ENCODE results near the gene GOLT1A.

GOLT1A gene

DNA sequence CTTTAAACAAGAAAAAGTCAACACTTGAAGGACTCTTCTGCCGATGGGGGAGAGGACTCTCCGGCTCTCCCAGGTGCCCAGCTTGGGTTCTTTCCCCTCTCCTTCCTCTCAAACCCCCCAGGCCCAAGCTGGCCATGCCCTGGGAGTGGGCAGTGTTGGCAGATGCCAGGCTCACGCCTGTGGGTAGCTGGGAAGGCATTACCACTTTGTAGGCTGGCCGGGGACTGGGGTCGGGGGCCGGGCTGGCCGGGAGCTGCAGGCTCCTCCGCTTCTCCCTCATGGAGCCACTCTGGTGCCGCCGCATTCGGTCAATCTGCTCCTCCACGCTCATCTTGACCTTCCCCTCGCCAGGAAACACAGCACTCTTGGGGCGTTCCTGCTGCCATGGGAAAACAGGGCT lies 16.4 kb upstream of the GOLT1A start:
- Histone ChIP-seq H3K36me3 (replicated peaks) (no peaks in the 10 kb centered on the region), H3K27me3 (replicated peaks) (no peaks in the 10 kb centered on the region), H3K4me3 (ENCODE audit: low read depth, low read length) (no peak overlapping the region), H3K27ac (no peak overlapping the region)
- DNase-seq = no peak
- no peak for TF ChIP-seq CTCF (IDR thresholded peaks at IDR 0.05; ENCODE audit: low read depth, low read length, missing control alignments)
- in situ Hi-C loops (cut with HindIII; ENCODE audit: low pct_ligation_motif_present, low sequenced_read_pairs) = no loop called here

DNA sequence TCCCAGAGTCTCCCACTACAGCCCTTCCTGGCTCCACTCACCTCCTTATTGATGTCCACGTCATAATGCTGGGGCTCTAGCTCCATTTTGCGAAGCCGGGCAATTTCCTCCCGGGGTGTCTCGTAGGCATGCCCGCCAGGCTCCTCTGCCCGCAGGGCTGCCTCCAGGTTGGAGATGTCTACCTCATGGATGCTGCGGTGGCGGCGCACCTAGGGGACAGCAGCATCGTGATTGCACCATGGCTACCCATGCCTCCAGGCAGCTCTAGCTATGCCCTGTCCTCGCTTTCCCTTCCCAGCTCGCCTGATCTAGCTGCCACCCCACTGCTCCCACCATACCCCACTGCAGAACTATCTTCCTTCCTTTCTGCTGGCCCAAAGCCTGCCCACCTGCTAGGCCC lies 15.1 kb upstream of the GOLT1A start:
- TF ChIP-seq CTCF (IDR thresholded peaks at IDR 0.05; ENCODE audit: low read depth, low read length, missing control alignments) = no peak
- DNase-seq = no peak
- H3K27me3 ChIP-seq (replicated peaks) = no peaks in the 10 kb centered on the region
- in situ Hi-C loops (cut with HindIII; ENCODE audit: low pct_ligation_motif_present, low sequenced_read_pairs) = no loop called here
- H3K4me3 ChIP-seq (ENCODE audit: low read depth, low read length) = no peak overlapping the region
- no peak overlapping the region for H3K27ac ChIP-seq
- H3K36me3 ChIP-seq (replicated peaks) = no peaks in the 10 kb centered on the region

DNA sequence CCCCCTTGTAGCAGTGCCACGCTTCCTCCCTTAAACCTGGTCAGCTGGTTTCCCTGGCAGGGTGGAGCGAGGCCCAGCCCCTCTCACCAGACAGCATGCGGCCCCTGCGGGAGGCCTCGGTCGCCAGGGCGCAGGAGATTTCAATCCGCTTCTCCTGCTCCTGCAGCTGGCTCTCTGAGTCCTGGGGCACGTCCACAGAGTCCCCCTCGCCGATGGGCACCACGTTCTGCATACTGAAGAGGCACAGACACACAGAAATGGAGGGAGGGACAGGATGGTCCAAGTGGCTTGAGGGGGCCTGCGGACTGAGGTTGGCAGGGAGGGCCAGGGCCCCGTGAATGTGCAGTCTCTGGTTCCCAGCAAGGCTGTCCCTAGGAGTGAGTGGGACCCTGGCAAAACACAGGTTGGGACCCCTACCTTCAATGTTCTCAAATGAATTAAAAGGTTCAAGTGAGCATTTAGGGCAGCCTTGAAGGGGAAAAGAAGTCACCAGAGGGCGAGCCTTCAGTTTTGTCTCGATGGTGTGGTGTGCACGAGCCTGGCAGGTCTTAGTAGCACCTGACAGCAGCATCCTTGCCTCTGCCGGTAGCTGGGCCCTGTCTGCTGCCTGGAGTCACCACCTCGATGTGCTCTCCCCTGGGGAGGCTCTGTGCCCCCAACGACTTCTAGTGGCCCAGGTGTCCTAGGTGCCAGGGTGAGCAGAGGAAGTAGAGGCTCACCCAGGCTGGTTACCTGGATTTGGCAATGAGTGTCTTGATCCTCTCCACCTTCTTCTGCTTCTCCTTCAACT lies 14.4 kb upstream of the GOLT1A start:
- DNase-seq = no peak
- Histone ChIP-seq H3K36me3 (replicated peaks) (no peaks in the 10 kb centered on the region), H3K4me3 (ENCODE audit: low read depth, low read length) (no peak overlapping the region), H3K27ac (no peak overlapping the region), H3K27me3 (replicated peaks) (no peaks in the 10 kb centered on the region)
- in situ Hi-C loops (cut with HindIII; ENCODE audit: low pct_ligation_motif_present, low sequenced_read_pairs) = no loop called here
- TF ChIP-seq CTCF (IDR thresholded peaks at IDR 0.05; ENCODE audit: low read depth, low read length, missing control alignments) = no peak

DNA sequence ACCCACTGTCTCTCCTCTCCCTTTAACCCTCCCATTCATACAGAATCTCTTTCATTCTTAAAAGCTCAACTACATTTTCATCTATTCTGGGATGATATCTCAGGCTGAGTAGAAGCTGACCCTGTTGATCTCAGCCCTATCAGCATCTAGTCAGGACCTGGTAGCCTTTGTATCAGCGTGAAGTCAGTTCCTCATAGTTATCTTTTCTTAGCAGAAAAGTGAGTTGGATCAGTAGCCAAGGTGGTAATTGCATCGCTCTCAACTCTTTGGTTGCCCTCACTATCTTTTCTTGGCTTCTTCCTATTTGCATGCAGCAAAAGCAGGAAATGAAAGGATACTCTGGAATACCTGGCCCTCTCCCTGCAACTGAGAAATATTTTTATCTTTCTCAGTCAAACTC lies 13.6 kb upstream of the GOLT1A start:
- no peak for DNase-seq

DNA sequence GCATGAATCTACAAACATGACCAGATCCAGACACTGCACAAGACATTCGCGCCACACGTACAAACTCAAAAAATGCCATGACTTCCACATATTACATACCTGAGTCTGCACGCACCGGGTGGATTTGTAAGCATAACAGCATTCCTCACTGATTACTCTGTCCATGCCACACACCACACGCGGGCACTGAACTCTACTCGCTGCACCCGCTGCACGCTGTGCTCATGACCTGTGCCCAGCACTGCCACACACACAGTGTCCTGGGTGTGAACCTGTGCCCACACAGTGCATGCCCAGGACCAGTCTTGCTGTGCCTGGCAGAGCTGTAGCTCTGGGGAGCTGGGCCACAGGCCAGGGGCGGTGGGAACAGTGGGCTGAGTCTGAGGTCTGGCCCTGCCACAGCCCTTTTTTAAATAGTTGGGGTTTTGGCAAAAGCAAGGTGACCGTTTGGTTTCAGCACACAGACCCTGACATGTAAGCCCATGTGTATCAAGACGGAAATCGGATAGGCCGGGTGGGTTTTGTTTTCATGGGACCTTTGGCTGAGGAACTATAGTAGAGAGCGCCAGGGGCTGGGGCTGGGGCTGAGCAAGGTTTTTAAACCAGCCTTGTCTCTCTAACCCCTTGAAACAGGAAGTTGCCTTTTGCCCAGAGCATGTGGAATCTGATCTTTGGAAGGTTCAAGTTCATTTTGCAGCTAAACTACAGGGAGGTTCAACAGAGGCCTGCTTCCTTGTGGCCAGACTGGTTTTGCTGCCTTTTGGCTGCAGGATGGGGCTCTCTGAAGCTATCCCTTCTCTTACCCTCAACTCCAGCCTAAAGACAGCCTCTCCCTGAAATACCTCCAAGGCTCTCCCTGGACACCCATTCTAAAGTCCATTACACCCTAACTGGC lies 12.3 kb upstream of the GOLT1A start:
- Histone ChIP-seq H3K4me3 (ENCODE audit: low read depth, low read length) (no peak overlapping the region), H3K27ac (no peak overlapping the region), H3K36me3 (replicated peaks) (no peaks in the 10 kb centered on the region), H3K27me3 (replicated peaks) (no peaks in the 10 kb centered on the region)
- no peak for DNase-seq
- TF ChIP-seq CTCF (IDR thresholded peaks at IDR 0.05; ENCODE audit: low read depth, low read length, missing control alignments) = no peak
- in situ Hi-C loops (cut with HindIII; ENCODE audit: low pct_ligation_motif_present, low sequenced_read_pairs) = no loop called here

More for the DNA sequence above, 13.6 kb upstream of the GOLT1A start:
- in situ Hi-C loops (cut with HindIII; ENCODE audit: low pct_ligation_motif_present, low sequenced_read_pairs) = no loop called here
- no peak for TF ChIP-seq CTCF (IDR thresholded peaks at IDR 0.05; ENCODE audit: low read depth, low read length, missing control alignments)
- no peak overlapping the region for H3K27ac ChIP-seq
- no peak overlapping the region for H3K4me3 ChIP-seq (ENCODE audit: low read depth, low read length)
- H3K36me3 ChIP-seq (replicated peaks) = no peaks in the 10 kb centered on the region
- no peaks in the 10 kb centered on the region for H3K27me3 ChIP-seq (replicated peaks)
